ENCODE measurements around the gene B4GALNT2. TPM values are rescaled to one million over a fixed set of nuclear protein-coding genes. Genes with fewer than 3 reads are reported as not detected.
A peak's percentile ranks its signal among the peaks of the same experiment; 100 is the strongest.

The B4GALNT2 gene
- total RNA-seq, 1 experiment from 2014 or later: 0.29 TPM

DNA sequence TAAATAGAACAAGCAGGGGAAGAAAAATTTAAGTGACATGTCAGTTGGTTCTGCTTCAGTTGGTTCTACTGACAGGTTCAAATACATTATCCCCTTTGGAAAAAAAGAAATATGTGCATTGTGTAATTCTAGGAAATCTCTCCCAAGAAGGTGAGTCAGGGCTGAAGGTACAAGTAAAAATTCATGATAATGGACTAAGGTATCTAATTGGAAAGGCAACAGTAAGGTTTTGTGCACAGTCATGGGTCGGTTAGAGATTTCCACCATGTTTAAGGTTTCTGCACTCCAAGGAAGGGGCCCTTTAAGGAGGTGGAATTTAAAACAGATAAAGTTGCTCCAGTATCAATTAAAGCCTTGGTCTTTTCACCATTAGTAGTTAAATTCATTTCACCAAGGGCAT lies 17.9 kb upstream of the B4GALNT2 start:
- H3K4me1 ChIP-seq (ENCODE audit: insufficient read depth, low read length): peaks cover 8% of the 10 kb centered on the region
- CTCF ChIA-PET: no interaction called here
- BruUV-seq (replicated peaks): no TSS peak
- no peak for DNase-seq
- POLR2A ChIA-PET (ENCODE audit: unreplicated experiment): interaction anchor here (0.6 kb wide), 1 partner anchor 845 kb away, joined by 3 read pairs; no protein-coding TSS in a partner anchor
- no peak for ATAC-seq
- no peaks in the 10 kb centered on the region for H3K36me3 ChIP-seq (ENCODE audit: low read depth, low read length)
- intact Hi-C loops (cut with micrococcal nuclease): no loop called here
- H2AFZ ChIP-seq (ENCODE audit: low read length): no peak overlapping the region
- no peaks in the 10 kb centered on the region for H3K9me3 ChIP-seq (ENCODE audit: low read length)
- no peaks in the 10 kb centered on the region for H3K9me2 ChIP-seq (replicated peaks; ENCODE audit: low read length)
- no peaks in the 10 kb centered on the region for H3F3A ChIP-seq (ENCODE audit: low read length, unreplicated experiment)
- no peaks in the 10 kb centered on the region for H4K20me1 ChIP-seq (ENCODE audit: low read length)
- no peak overlapping the region for H3K4me3 ChIP-seq (ENCODE audit: low read length)
- TF ChIP-seq EZH2 (IDR thresholded peaks at IDR 0.05; ENCODE audit: low read length, unreplicated experiment): no peak
- TF ChIP-seq EZH2phosphoT487 (IDR thresholded peaks at IDR 0.05; ENCODE audit: borderline replicate concordance, low read length): no peak
- TF ChIP-seq, protein P1, sequence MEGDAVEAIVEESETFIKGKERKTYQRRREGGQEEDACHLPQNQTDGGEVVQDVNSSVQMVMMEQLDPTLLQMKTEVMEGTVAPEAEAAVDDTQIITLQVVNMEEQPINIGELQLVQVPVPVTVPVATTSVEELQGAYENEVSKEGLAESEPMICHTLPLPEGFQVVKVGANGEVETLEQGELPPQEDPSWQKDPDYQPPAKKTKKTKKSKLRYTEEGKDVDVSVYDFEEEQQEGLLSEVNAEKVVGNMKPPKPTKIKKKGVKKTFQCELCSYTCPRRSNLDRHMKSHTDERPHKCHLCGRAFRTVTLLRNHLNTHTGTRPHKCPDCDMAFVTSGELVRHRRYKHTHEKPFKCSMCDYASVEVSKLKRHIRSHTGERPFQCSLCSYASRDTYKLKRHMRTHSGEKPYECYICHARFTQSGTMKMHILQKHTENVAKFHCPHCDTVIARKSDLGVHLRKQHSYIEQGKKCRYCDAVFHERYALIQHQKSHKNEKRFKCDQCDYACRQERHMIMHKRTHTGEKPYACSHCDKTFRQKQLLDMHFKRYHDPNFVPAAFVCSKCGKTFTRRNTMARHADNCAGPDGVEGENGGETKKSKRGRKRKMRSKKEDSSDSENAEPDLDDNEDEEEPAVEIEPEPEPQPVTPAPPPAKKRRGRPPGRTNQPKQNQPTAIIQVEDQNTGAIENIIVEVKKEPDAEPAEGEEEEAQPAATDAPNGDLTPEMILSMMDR (conservative IDR thresholded peaks at IDR 0.05; ENCODE audit: low read depth, low read length): no peak
- H3K27ac ChIP-seq (ENCODE audit: low read length): no peak overlapping the region
- H3K9ac ChIP-seq (ENCODE audit: low read length): no peak overlapping the region
- H3K4me2 ChIP-seq (ENCODE audit: low read length): no peak overlapping the region
- no peaks in the 10 kb centered on the region for H3K79me2 ChIP-seq (ENCODE audit: low read length)
- no peaks in the 10 kb centered on the region for H3K27me3 ChIP-seq (ENCODE audit: low read length)

DNA sequence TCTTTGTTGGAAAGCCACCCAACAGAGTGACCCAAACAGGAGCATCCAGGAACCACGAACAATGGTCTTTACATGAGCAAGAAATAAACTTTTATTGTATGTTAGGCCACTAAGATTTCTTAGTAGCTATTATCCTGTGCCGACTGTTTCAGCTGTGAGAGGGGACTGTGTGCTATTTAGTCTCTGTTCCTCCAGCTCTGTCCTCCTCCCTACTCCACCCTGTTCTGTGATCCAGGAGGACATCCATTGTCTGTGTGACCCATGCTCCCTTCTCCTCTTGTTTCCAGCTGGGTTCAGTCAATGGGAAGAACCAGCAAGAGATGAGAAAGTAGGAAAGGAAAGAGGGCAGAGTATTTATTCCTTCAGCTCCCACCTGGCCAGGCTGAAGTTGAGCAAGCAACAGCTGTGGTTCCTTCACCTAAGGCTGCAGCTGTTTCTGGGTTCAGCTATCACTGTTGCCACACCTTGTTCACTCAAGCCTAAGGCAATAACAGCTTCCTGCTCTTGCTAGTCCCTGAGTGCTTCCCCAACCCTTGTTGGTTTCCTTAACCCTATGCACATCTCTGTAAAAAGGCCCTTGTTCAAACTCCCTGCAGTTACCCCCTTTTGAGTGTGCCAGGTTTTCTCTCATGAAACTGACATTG lies 14.9 kb upstream of the B4GALNT2 start:
- ATAC-seq (peak; percentile 51; the same call in 1 of the 2 replicates), DNase-seq (peak; percentile 39)
- Histone ChIP-seq H3F3A (ENCODE audit: low read length, unreplicated experiment) (no peaks in the 10 kb centered on the region), H3K9me2 (replicated peaks; ENCODE audit: low read length) (no peaks in the 10 kb centered on the region), H3K27me3 (ENCODE audit: low read length) (no peaks in the 10 kb centered on the region), H4K20me1 (ENCODE audit: low read length) (no peaks in the 10 kb centered on the region), H2AFZ (ENCODE audit: low read length) (no peak overlapping the region), H3K4me1 (ENCODE audit: insufficient read depth, low read length) (no peaks in the 10 kb centered on the region), H3K27ac (ENCODE audit: low read length) (no peak overlapping the region), H3K4me3 (ENCODE audit: low read length) (no peak overlapping the region), H3K36me3 (ENCODE audit: low read depth, low read length) (no peaks in the 10 kb centered on the region), H3K9ac (ENCODE audit: low read length) (no peak overlapping the region), H3K4me2 (ENCODE audit: low read length) (no peak overlapping the region), H3K9me3 (ENCODE audit: low read length) (no peaks in the 10 kb centered on the region), H3K79me2 (ENCODE audit: low read length) (no peaks in the 10 kb centered on the region)
- BruUV-seq (replicated peaks): no TSS peak
- POLR2A ChIA-PET (ENCODE audit: unreplicated experiment): no interaction called here
- TF ChIP-seq, protein P1 (conservative IDR thresholded peaks at IDR 0.05; ENCODE audit: low read depth, low read length): no peak
- TF ChIP-seq EZH2phosphoT487 (IDR thresholded peaks at IDR 0.05; ENCODE audit: borderline replicate concordance, low read length) (no peak), EZH2 (IDR thresholded peaks at IDR 0.05; ENCODE audit: low read length, unreplicated experiment) (no peak)
- CTCF ChIA-PET: interaction anchor here (1.0 kb wide), 1 partner anchor 85 kb away, joined by 4 read pairs; no protein-coding TSS in a partner anchor
- intact Hi-C loops (cut with micrococcal nuclease): no loop called here

DNA sequence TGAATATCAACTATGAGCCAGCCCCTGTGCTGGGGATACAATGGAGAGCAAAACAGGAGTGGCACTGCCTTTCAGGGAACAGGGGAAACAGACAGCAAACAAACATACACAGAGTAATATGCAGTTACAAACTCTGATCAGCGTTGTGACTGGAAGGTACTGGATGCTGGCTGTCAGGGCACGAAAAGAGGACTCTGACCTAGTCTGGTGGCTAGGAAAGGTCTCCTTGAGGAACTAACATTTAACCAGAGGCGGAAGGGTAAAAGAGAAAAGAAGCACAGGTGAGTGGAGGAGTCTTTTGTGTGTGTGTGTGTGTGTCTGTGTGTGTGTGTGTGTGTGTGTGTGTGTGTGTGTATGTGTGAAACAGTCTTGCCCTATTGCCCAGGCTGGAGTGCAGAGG lies 12.4 kb upstream of the B4GALNT2 start:
- BruUV-seq (replicated peaks): no TSS peak
- TF ChIP-seq EZH2phosphoT487 (IDR thresholded peaks at IDR 0.05; ENCODE audit: borderline replicate concordance, low read length) (no peak), EZH2 (IDR thresholded peaks at IDR 0.05; ENCODE audit: low read length, unreplicated experiment) (no peak)
- TF ChIP-seq, protein P1 (conservative IDR thresholded peaks at IDR 0.05; ENCODE audit: low read depth, low read length): no peak
- no peaks in the 10 kb centered on the region for H3F3A ChIP-seq (ENCODE audit: low read length, unreplicated experiment)
- no peaks in the 10 kb centered on the region for H3K36me3 ChIP-seq (ENCODE audit: low read depth, low read length)
- ChIA-PET POLR2A (ENCODE audit: unreplicated experiment) (no interaction called here), CTCF (no interaction called here)
- intact Hi-C loops (cut with micrococcal nuclease): no loop called here
- H3K4me2 ChIP-seq (ENCODE audit: low read length): no peak overlapping the region
- no peaks in the 10 kb centered on the region for H3K79me2 ChIP-seq (ENCODE audit: low read length)
- H3K9ac ChIP-seq (ENCODE audit: low read length): no peak overlapping the region
- H3K4me3 ChIP-seq (ENCODE audit: low read length): no peak overlapping the region
- DNase-seq (no peak), ATAC-seq (no peak)
- no peaks in the 10 kb centered on the region for H4K20me1 ChIP-seq (ENCODE audit: low read length)
- no peaks in the 10 kb centered on the region for H3K4me1 ChIP-seq (ENCODE audit: insufficient read depth, low read length)
- no peaks in the 10 kb centered on the region for H3K27me3 ChIP-seq (ENCODE audit: low read length)
- H3K9me2 ChIP-seq (replicated peaks; ENCODE audit: low read length): no peaks in the 10 kb centered on the region
- no peak overlapping the region for H3K27ac ChIP-seq (ENCODE audit: low read length)
- no peak overlapping the region for H2AFZ ChIP-seq (ENCODE audit: low read length)
- H3K9me3 ChIP-seq (ENCODE audit: low read length): no peaks in the 10 kb centered on the region

Data from PC-3 (cell line).